ENCODE data around the gene RNF112.

DNA sequence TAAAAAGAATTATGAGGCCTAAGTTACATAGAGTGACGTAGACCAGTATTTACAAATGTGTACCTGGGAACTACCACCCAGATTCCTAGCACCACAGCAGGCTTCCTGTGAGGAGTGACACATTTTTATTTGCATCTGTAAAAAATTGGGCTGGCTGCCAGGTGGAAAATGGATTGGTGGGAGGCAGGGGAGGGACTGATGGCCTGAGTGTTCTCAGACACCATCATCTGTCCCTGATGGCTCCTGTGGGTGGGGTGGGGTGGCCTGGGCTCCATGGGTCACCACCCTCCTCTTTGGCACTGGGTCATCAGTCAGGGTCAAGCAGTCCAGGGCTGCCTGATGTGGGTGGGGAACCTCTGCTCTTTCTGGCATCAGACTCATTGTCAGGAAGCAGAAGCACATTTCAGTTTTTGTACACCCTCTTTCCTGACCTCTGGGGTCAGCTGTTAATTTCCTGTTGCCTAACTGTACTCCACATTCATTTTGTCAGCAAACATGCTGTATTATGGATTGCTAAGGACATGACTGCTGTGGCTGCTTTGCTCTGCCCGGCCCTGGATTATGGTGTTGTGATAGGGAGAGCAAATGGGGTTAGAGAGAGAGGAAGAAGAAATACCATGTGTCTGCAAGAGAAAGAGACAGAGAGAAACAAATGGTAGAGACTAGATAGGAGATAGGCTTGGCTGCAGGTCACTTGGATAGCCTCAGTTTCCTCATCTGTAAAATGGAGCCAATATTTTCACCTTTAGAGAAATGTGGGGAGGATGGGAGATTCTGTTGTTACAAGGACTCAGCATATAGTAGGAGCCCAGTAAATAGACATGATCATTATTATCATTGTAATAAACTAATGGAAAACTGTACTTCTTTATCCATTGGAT, 12.5 kb upstream of the RNF112 start:
- TF ChIP-seq POLR2A (IDR thresholded peaks at IDR 0.05) (peak in 1 of 4 donors; percentile 13), POLR2AphosphoS5 (IDR thresholded peaks at IDR 0.05) (peak; percentile 64 to 91), EP300 (IDR thresholded peaks at IDR 0.05) (peak in 2 of 4 donors; percentile 71 to 75)
- TF ChIP-seq, protein P1, sequence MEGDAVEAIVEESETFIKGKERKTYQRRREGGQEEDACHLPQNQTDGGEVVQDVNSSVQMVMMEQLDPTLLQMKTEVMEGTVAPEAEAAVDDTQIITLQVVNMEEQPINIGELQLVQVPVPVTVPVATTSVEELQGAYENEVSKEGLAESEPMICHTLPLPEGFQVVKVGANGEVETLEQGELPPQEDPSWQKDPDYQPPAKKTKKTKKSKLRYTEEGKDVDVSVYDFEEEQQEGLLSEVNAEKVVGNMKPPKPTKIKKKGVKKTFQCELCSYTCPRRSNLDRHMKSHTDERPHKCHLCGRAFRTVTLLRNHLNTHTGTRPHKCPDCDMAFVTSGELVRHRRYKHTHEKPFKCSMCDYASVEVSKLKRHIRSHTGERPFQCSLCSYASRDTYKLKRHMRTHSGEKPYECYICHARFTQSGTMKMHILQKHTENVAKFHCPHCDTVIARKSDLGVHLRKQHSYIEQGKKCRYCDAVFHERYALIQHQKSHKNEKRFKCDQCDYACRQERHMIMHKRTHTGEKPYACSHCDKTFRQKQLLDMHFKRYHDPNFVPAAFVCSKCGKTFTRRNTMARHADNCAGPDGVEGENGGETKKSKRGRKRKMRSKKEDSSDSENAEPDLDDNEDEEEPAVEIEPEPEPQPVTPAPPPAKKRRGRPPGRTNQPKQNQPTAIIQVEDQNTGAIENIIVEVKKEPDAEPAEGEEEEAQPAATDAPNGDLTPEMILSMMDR (IDR thresholded peaks at IDR 0.05) = no peak

All from upper lobe of left lung (tissue), 4 donors.